Measurements from ENCODE around the gene ARID5B.

The ARID5B gene

GRCh38 chr10:62083412-62084267 is 182.1 kb downstream of the ARID5B start:
- DNase-seq, result no peak
- no CpG with 5 or more reads among the region's 3 CpGs for WGBS (ENCODE audit: extremely low coverage, insufficient coverage, insufficient read length)
- peak overlapping the region; percentile 100 for H2BK12ac ChIP-seq (ENCODE audit: low read length)
- H3K9me3 ChIP-seq (ENCODE audit: insufficient read depth, low read depth, low read length), result no peaks in the 10 kb centered on the region
- H3K36me3 ChIP-seq (ENCODE audit: control insufficient read depth in 1 of 2, insufficient read depth in 2 of 2, low read length in 2 of 2), result peaks cover 7 to 16% of the 10 kb centered on the region in 2 experiments
- H4K8ac ChIP-seq (ENCODE audit: low read depth, low read length), result peak overlapping the region; percentile 73
- peak overlapping the region; percentile 99 for H2BK120ac ChIP-seq (ENCODE audit: insufficient read depth, low read length, poor library complexity)
- H4K12ac ChIP-seq (ENCODE audit: low read depth, low read length), result peak overlapping the region; percentile 70
- H3K23ac ChIP-seq (ENCODE audit: low read length), result no peak overlapping the region
- H2AFZ ChIP-seq (ENCODE audit: insufficient read depth, low read length, poor library complexity), result no peak overlapping the region
- H3K4me3 ChIP-seq (ENCODE audit: low read depth, low read length), result no peak overlapping the region
- H3K4me2 ChIP-seq (ENCODE audit: low read length), result peak overlapping the region; percentile 13
- H3K27ac ChIP-seq (ENCODE audit: low read depth, low read length), result peak overlapping the region; percentile 97
- peaks cover 10% of the 10 kb centered on the region for H3K79me1 ChIP-seq (ENCODE audit: low read length)
- peak overlapping the region; percentile 96 for H3K4ac ChIP-seq (ENCODE audit: low read depth, low read length)
- peaks cover 2% of the 10 kb centered on the region for H3K79me2 ChIP-seq (ENCODE audit: control insufficient read depth, insufficient read depth, low read length, poor library complexity)
- H3K18ac ChIP-seq (ENCODE audit: low read length), result peak overlapping the region; percentile 84
- peak overlapping the region; percentile 92 for H3K14ac ChIP-seq (ENCODE audit: low read length)
- H3K4me1 ChIP-seq (ENCODE audit: control insufficient read depth in 1 of 2, insufficient read depth in 2 of 2, low read length in 2 of 2), result peaks cover 4 to 7% of the 10 kb centered on the region in 2 experiments
- no peaks in the 10 kb centered on the region for H3K27me3 ChIP-seq (ENCODE audit: insufficient read depth, low read length)
- peak overlapping the region; percentile 98 for H2BK5ac ChIP-seq (ENCODE audit: low read depth, low read length, poor library complexity)
- peak overlapping the region; percentile 100 for H2AK5ac ChIP-seq (ENCODE audit: low read length)
- no peak overlapping the region for H3K9ac ChIP-seq (ENCODE audit: low read length)
- peak overlapping the region; percentile 92 for H4K91ac ChIP-seq (ENCODE audit: low read depth, low read length)

- Histone ChIP-seq H3K79me2 (ENCODE audit: control insufficient read depth, insufficient read depth, low read length, poor library complexity) (peaks cover 2% of the 10 kb centered on the region), H3K18ac (ENCODE audit: low read length) (no peak overlapping the region), H2AK5ac (ENCODE audit: low read length) (no peak overlapping the region), H3K4ac (ENCODE audit: low read depth, low read length) (no peak overlapping the region), H4K8ac (ENCODE audit: low read depth, low read length) (no peak overlapping the region), H3K14ac (ENCODE audit: low read length) (no peak overlapping the region), H3K23ac (ENCODE audit: low read length) (no peak overlapping the region), H3K4me2 (ENCODE audit: low read length) (no peak overlapping the region), H3K4me3 (ENCODE audit: low read depth, low read length) (no peak overlapping the region), H4K91ac (ENCODE audit: low read depth, low read length) (no peak overlapping the region), H3K27me3 (ENCODE audit: insufficient read depth, low read length) (no peaks in the 10 kb centered on the region), H4K12ac (ENCODE audit: low read depth, low read length) (no peak overlapping the region), H3K27ac (ENCODE audit: low read depth, low read length) (no peak overlapping the region), H2AFZ (ENCODE audit: insufficient read depth, low read length, poor library complexity) (no peak overlapping the region), H3K36me3 (ENCODE audit: control insufficient read depth in 1 of 2, insufficient read depth in 2 of 2, low read length in 2 of 2) (peaks cover 7 to 15% of the 10 kb centered on the region in 2 experiments), H3K9me3 (ENCODE audit: insufficient read depth, low read depth, low read length) (no peaks in the 10 kb centered on the region), H3K4me1 (ENCODE audit: control insufficient read depth in 1 of 2, insufficient read depth in 2 of 2, low read length in 2 of 2) (peaks cover 4 to 7% of the 10 kb centered on the region in 2 experiments), H2BK120ac (ENCODE audit: insufficient read depth, low read length, poor library complexity) (no peak overlapping the region), H2BK12ac (ENCODE audit: low read length) (peak overlapping the region; percentile 49), H3K79me1 (ENCODE audit: low read length) (peaks cover 9% of the 10 kb centered on the region), H2BK5ac (ENCODE audit: low read depth, low read length, poor library complexity) (no peak overlapping the region), H3K9ac (ENCODE audit: low read length) (no peak overlapping the region)
- no CpG with 5 or more reads among the region's 2 CpGs for WGBS (ENCODE audit: extremely low coverage, insufficient coverage, insufficient read length)
- DNase-seq, result no peak
These were observed 183.0 kb downstream of the ARID5B start for GRCh38 chr10:62084451-62084850.

- no peak overlapping the region for H3K14ac ChIP-seq (ENCODE audit: low read length)
- no peak overlapping the region for H2BK5ac ChIP-seq (ENCODE audit: low read depth, low read length, poor library complexity)
- H4K8ac ChIP-seq (ENCODE audit: low read depth, low read length), result no peak overlapping the region
- H3K27me3 ChIP-seq (ENCODE audit: insufficient read depth, low read length), result no peaks in the 10 kb centered on the region
- DNase-seq, result no peak
- peaks cover 4 to 7% of the 10 kb centered on the region in 2 experiments for H3K4me1 ChIP-seq (ENCODE audit: control insufficient read depth in 1 of 2, insufficient read depth in 2 of 2, low read length in 2 of 2)
- H3K9me3 ChIP-seq (ENCODE audit: insufficient read depth, low read depth, low read length), result no peaks in the 10 kb centered on the region
- H3K27ac ChIP-seq (ENCODE audit: low read depth, low read length), result no peak overlapping the region
- H3K4me2 ChIP-seq (ENCODE audit: low read length), result no peak overlapping the region
- peaks cover 8% of the 10 kb centered on the region for H3K79me1 ChIP-seq (ENCODE audit: low read length)
- peaks cover 2% of the 10 kb centered on the region for H3K79me2 ChIP-seq (ENCODE audit: control insufficient read depth, insufficient read depth, low read length, poor library complexity)
- no CpG with 5 or more reads among the region's 2 CpGs for WGBS (ENCODE audit: extremely low coverage, insufficient coverage, insufficient read length)
- H2AK5ac ChIP-seq (ENCODE audit: low read length), result no peak overlapping the region
- no peak overlapping the region for H3K23ac ChIP-seq (ENCODE audit: low read length)
- H3K36me3 ChIP-seq (ENCODE audit: control insufficient read depth in 1 of 2, insufficient read depth in 2 of 2, low read length in 2 of 2), result peaks cover 7 to 12% of the 10 kb centered on the region in 2 experiments
- H3K4ac ChIP-seq (ENCODE audit: low read depth, low read length), result no peak overlapping the region
- H4K12ac ChIP-seq (ENCODE audit: low read depth, low read length), result no peak overlapping the region
- no peak overlapping the region for H2BK12ac ChIP-seq (ENCODE audit: low read length)
- H3K4me3 ChIP-seq (ENCODE audit: low read depth, low read length), result no peak overlapping the region
- no peak overlapping the region for H4K91ac ChIP-seq (ENCODE audit: low read depth, low read length)
- H3K18ac ChIP-seq (ENCODE audit: low read length), result no peak overlapping the region
- H2AFZ ChIP-seq (ENCODE audit: insufficient read depth, low read length, poor library complexity), result no peak overlapping the region
- H3K9ac ChIP-seq (ENCODE audit: low read length), result no peak overlapping the region
- H2BK120ac ChIP-seq (ENCODE audit: insufficient read depth, low read length, poor library complexity), result no peak overlapping the region
These were observed 183.9 kb downstream of the ARID5B start for GRCh38 chr10:62085404-62085803.

DNA sequence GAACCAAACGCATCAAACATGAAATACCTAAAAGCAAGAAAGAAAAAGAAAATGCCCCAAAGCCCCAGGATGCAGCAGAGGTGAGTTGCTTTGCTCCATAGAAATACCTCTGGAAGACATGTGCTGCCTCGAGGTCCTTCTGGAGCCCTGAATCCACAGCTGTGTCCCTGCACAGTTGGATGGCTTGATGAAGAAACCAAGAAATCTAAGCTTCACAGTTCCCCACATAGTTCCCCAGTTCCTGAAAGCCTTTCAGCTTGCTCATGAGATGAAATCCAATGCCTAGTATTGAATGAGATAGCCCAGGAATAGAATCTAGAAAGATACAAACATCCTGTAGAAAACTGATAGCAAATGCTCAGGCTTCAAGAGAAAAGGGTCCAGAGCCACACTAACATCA is 184.3 kb downstream of the ARID5B start:
- no peak overlapping the region for H2AK5ac ChIP-seq (ENCODE audit: low read length)
- no peaks in the 10 kb centered on the region for H3K27me3 ChIP-seq (ENCODE audit: insufficient read depth, low read length)
- no CpG with 5 or more reads among the region's 2 CpGs for WGBS (ENCODE audit: extremely low coverage, insufficient coverage, insufficient read length)

More for the DNA sequence above, 184.3 kb downstream of the ARID5B start:
- Histone ChIP-seq H3K23ac (ENCODE audit: low read length) (no peak overlapping the region), H2BK120ac (ENCODE audit: insufficient read depth, low read length, poor library complexity) (no peak overlapping the region), H3K27ac (ENCODE audit: low read depth, low read length) (no peak overlapping the region), H3K4me1 (ENCODE audit: control insufficient read depth in 1 of 2, insufficient read depth in 2 of 2, low read length in 2 of 2) (peaks cover 4 to 7% of the 10 kb centered on the region in 2 experiments), H3K9me3 (ENCODE audit: insufficient read depth, low read depth, low read length) (no peaks in the 10 kb centered on the region), H3K79me1 (ENCODE audit: low read length) (peaks cover 8% of the 10 kb centered on the region), H2AFZ (ENCODE audit: insufficient read depth, low read length, poor library complexity) (no peak overlapping the region), H3K4me2 (ENCODE audit: low read length) (no peak overlapping the region), H4K12ac (ENCODE audit: low read depth, low read length) (no peak overlapping the region), H3K18ac (ENCODE audit: low read length) (no peak overlapping the region), H4K8ac (ENCODE audit: low read depth, low read length) (no peak overlapping the region), H3K36me3 (ENCODE audit: control insufficient read depth in 1 of 2, insufficient read depth in 2 of 2, low read length in 2 of 2) (peaks cover 8 to 13% of the 10 kb centered on the region in 2 experiments), H3K4ac (ENCODE audit: low read depth, low read length) (no peak overlapping the region), H3K14ac (ENCODE audit: low read length) (no peak overlapping the region), H3K4me3 (ENCODE audit: low read depth, low read length) (no peak overlapping the region), H3K79me2 (ENCODE audit: control insufficient read depth, insufficient read depth, low read length, poor library complexity) (peaks cover 2% of the 10 kb centered on the region), H3K9ac (ENCODE audit: low read length) (no peak overlapping the region), H2BK5ac (ENCODE audit: low read depth, low read length, poor library complexity) (no peak overlapping the region), H2BK12ac (ENCODE audit: low read length) (no peak overlapping the region), H4K91ac (ENCODE audit: low read depth, low read length) (no peak overlapping the region)
- no peak for DNase-seq
